Dedifferentiated amniotic fluid mesenchymal stem cell (primary cell): ENCODE measurements around the gene ETNPPL.

ENCODE experiments used
- DNase-seq: peaks from one replicate; pipeline ENCODE4 v3.0.0-alpha.2; 2016; ENCODE audit errors: extremely low spot score

The ETNPPL gene

GRCh38 chr4:108762559-108763225, at the start of gene ETNPPL:
Gene ETNPPL (minus strand): TSS chr4:108763053. CDS start chr4:108762898, 155 bp downstream.
- DNase-seq = no peak

GRCh38 chr4:108811486-108811885, 48.6 kb upstream of the ETNPPL start:
- DNase-seq = no peak

DNA sequence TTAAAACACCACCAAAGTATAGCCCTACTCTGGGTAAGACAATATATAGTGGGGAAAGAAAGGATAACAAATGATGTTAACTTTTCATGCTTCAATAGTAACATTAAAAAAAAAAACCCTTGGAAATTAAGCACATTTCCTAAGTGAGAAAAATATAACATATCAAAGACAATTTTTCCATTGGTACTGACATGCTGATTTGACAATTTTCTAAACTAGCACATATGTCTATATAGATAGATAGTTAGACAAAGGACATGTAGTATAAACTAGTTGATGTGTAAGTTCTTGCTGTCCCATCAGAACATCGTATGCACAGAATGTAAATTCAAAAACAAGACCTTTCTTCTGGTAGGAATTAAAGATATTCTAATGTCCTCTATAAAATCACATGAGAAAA, 47.2 kb upstream of the ETNPPL start:
- DNase-seq = no peak

- DNase-seq = no peak
These were observed 41.9 kb upstream of the ETNPPL start for GRCh38 chr4:108804648-108805273.

DNA sequence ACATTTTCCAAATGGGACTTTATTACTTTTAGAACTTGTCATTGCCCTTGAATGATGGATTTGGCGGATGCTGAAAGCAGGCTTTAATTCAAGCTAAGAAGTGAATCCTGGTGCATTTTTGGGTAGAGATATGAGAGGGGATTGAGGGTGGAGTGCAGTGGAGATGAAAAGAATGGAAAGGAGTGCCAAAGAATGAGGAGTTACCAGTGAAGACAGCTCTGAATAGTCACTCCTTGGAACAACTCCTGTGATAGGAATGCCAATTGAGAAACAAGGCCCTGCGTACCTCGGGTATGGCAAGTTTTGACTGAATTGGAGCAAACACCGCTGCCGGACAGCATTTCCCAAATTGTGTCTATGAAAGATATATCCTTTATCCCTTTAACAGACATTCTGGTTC, 36.5 kb upstream of the ETNPPL start:
- DNase-seq = no peak

DNA sequence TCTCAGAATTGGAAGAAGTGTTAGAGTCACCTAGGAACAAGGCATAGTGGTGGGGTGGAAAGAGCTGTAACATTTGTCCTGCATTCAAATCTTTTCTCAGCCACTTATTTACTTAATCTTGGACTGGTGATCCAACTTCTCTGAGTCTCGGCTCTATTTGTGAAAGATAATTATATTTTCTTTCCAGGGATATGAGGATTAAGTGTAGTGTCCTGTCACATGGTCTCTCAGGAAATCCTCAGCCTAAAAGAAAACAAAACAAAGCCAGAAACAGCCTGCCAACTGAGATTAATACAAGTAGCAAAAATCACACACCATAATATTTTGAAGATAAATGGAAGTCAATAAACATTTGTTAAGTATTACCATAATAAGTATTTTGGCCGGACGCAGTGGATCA, 33.3 kb upstream of the ETNPPL start:
- no peak for DNase-seq

- DNase-seq = no peak
These were observed 32.9 kb upstream of the ETNPPL start for GRCh38 chr4:108795733-108796132.

GRCh38 chr4:108794136-108794535, 31.3 kb upstream of the ETNPPL start:
- DNase-seq = no peak

GRCh38 chr4:108793415-108793814, 30.6 kb upstream of the ETNPPL start:
- no peak for DNase-seq

GRCh38 chr4:108788731-108789130, 25.9 kb upstream of the ETNPPL start:
- DNase-seq = no peak

GRCh38 chr4:108787724-108788123, 24.9 kb upstream of the ETNPPL start:
- no peak for DNase-seq

- no peak for DNase-seq
These were observed 24.3 kb upstream of the ETNPPL start for GRCh38 chr4:108787106-108787505.

- DNase-seq = no peak
These were observed 23.5 kb upstream of the ETNPPL start for GRCh38 chr4:108786351-108786750.

GRCh38 chr4:108783665-108784463, 21.0 kb upstream of the ETNPPL start:
- no peak for DNase-seq

- DNase-seq = no peak
These were observed 17.1 kb upstream of the ETNPPL start for GRCh38 chr4:108779958-108780357.

DNA sequence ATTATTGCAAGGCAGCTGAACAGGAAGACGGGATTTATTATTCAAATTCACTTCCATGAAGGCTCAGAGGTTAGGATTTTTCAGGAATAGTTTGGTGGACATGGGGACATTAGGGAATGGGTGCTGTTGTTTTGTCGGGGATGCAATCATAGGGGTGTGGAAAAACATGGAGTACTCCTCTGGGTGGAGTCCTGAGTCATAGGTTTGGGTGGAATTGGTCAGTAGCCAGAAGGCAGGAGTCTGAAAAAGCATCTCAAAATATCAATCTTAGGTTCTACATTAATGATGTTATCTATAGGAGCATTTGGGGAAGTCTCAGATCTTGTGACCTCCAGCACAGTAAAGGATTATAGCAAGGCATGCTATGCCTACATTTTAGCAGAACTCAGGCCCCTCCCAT, 14.5 kb upstream of the ETNPPL start:
- no peak for DNase-seq

- DNase-seq = no peak
These were observed 13.1 kb upstream of the ETNPPL start for GRCh38 chr4:108775921-108776320.

GRCh38 chr4:108774809-108775530, 12.1 kb upstream of the ETNPPL start:
- no peak for DNase-seq

DNA sequence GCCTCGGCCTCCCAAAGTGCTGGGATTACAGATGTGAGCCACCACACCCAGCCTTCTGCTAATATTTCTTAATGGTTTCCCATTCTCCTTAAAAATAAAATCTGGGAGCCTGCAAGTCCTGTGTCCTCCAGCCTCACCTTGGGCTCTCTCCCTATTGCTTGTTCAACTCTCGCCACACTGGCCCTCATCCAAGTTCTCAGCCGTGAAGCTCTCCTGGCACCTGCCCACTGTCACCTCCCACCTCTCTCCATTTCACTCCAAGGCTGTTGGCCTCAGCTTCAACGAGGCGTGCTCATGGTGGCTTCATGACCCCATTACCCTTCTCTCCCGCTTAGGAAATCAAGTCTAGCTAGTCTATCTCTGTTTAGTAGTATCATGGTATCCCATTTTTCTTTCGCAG, 9.5 kb upstream of the ETNPPL start:
- no peak for DNase-seq

- DNase-seq = no peak
These were observed 3.2 kb upstream of the ETNPPL start for GRCh38 chr4:108766058-108766457.

DNA sequence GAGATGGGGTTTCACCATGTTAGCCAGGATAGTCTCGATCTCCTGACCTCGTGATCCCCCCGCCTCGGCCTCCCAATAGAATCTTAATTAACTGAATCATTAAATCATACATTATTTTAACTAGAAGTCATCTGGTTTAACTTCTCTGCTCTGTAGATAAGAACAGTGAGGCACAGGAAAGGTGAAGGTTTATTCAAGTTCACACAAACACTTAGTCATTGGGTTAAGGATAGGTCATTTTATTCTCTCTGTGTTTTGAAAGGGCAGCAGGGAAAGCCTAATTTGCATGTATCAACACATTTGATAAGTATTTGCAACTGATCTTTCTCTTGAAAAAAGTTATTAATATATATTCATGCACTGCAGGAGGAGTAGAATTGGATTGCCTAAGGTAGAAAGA, 1.1 kb upstream of the ETNPPL start:
- DNase-seq = no peak

DNA sequence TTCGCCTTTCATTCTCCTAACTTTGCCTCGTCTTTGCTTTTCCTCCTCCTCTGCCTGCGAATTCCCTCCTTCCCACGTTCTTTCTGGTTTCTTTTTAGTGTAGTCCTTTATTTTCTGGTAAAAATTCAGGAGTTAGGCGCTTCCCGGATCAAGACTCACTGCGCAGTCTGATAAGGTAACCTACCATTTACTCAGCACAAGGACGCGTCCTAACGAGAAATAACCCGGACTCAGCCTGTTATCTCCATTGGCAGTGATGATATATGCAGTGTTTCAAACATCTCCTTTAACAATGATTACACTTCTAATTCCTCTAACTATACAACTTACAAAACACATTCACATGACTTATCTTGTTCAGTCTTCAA, 357 bp upstream of the ETNPPL start:
- no peak for DNase-seq
